GM19193 (cell line): ENCODE results near the gene CCDC171.

ENCODE experiments used
- POLR2A ChIP-seq: IDR thresholded peaks from 4 replicates; pipeline ENCODE4 v1.6.1; 2011; ENCODE audit not compliant: insufficient read depth, insufficient read length; ENCODE audit errors: extremely low read depth

The CCDC171 gene

DNA sequence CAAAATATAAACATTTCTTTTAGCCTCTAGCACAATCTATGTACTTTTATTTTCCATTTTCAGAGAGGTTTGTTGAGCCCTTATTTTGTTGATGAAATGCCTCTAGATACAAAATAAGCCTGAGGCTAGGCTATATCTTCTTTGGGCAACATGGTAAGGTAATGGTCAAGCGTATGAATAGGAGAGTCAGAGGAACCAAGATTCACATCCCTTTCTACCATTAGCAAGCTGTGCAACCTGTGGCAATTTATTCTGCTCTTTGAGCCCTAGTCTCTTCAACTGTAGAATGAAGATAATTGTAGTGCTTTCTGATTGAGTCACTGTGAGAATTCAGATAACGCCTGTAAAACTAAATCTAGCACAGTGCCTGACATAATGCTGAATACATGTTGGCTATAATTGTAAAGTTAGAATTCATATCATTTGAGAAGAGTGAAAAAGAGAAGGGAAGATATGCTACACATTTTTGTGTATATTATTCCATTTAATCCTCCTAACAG is 412.5 kb downstream of the CCDC171 start:
- no peak for TF ChIP-seq POLR2A

DNA sequence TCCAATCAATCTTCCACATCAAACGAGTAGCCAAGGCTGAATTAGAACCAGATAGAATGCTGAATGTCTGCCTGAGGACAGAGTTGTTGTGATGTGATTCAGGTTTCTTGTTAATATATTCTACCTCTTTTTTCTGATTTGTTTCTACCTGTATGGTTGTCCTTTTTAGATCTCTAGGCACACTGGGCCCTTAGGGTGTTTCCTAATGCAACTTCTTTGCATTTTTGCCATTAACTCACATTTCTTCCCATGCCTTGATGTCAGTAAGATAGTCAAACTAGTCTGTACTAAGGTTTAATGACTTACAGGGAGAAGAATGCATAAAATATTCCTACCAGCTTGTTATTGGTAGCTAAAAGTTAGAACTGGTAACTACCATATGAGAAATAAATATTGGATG is 413.6 kb downstream of the CCDC171 start:
- no peak for TF ChIP-seq POLR2A

DNA sequence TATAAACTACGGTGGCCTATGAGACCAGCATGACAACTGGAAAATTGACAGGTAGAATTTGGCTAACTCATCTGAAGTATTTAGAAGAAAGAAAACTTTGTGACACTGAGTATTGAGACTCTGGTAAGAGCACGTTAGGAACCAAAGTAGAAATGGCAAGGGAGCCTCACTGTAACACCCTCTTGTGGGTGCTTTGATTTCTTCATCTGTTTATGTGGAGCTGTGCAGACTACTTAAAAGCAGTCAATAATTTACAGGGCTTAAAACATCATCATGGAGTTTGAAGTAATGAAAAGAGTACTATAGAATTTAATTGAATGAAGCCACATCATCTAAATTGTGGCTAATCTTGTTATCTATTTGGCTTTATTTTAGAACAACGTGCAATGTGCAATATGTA is 414.2 kb downstream of the CCDC171 start:
- no peak for TF ChIP-seq POLR2A

DNA sequence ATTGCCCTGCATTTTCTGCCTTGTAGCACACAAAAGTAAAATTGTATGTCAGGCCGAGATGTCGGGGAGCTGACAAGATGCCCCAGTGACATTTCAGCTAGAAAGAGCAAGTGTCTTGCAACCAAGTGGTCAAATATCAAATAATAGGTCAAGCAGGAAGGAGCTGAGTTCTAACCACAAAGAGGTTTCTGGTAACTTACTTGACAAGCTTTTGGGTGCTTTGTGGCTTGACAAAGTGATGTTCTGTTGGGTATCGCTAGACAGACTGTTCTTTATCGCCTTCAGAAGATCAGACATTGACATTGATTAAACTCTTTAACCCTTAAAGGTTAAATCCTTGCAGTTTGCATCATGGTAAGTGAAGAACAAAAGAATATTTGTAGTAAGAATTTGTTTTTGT is 419.9 kb downstream of the CCDC171 start:
- TF ChIP-seq POLR2A, result no peak

DNA sequence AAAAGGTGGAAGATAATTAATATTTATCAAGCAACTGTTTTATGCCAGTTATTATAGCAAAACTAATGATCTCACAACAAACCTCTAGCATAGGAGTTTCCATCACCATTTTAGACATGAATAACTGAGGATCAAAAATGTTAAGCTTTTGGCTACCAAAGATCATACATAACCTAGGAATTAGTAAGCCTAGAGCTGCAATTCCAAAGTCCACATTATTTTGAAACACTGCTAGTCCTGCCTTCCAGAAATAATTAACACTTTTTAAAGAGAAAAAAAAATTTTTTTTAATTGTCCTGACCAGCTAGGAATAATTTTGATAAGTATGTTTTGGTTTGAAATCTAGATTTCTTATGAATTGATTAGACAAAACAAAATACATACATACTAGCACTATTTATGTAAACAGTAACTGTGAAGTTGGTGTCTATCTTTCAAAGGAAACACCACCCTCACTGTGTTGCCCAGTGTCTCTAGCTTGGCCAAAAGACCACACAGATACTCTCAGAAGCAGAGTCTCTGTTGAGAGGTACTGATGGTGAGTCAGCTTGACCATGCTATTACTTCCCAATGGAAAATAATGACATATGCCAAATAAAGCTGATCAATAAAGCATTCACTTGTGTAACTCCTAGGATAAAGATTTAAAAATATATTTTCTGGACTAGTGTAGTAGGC is 422.4 kb downstream of the CCDC171 start:
- no peak for TF ChIP-seq POLR2A

DNA sequence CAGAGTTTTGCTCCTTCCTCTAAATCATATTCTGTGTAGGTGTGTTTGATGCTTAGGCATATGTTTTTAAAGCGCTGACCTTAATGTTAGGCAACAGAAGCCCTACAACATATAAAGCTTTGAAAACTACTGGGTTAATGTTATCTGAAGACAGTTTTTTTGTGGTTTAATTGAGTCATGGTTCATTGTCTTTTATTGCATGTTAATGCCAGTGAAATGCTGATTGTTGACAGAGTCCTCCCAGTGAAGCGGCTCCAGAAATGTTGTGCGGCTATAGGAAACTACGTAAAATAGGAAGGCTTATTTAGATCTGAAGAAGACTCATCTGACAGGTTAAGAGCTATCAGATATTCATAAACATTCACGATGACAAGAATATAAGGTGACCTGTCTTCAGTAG is 424.6 kb downstream of the CCDC171 start:
- no peak for TF ChIP-seq POLR2A

DNA sequence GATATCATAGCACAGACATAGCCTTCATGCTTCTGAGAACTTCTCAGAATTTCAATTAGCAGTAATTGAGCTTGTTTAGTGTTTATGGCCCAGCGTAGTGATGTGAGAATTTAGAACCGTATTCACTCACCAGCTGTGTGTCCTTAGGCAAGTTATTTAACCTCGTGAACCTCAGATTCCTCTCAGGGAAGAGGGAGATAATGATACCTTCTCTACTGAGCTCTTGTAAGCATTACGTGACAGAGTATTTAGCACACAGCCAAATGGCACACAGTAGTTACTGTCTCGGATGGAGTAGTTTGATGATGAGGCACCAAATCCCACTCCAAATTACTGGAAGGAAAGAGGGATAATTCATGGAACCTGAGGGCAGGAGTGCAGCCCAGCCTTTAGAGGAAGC is 429.3 kb downstream of the CCDC171 start:
- TF ChIP-seq POLR2A, result no peak

DNA sequence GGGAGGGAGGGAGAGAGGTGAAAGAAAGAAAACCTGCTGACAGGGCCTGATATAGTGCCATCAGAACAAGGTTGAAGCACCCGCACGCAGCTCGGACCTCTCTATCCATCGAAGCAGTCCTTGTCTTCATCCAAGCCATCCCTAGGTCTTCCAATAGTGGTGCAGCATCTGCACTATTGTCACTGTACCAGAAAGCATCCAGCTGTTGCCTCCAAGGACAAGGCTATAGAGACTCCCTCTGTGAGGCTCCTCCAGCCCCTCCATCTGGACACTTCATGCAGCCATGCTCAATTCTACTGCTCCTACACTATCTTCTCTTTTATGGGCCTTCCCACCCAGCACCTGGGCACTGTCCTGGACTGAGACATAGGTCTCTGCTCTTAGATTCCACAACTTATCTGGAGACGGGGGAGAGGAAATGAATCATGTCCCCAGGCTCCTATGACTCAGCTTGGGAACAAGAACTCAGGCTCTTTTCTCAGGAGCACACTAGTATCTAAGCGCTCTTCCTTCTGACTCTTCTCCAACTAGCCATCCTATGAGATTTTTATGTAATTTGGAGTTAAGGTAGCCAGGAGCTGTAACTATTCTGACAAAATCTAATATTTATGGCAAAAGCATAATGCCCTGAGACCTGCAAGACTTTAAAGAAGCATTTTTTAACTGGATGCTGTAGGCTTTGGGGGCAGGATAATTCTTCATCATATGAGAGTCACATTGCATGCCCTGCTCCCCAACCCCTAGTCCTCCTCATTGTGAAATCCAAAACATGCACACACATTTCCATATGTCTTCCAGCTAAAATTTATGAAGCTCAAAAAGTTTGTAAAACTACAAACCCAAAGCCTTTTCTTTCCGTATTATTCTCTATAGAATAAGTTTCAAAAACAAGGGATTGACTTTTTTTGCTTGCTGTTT is 446.8 kb downstream of the CCDC171 start:
- no peak for TF ChIP-seq POLR2A

DNA sequence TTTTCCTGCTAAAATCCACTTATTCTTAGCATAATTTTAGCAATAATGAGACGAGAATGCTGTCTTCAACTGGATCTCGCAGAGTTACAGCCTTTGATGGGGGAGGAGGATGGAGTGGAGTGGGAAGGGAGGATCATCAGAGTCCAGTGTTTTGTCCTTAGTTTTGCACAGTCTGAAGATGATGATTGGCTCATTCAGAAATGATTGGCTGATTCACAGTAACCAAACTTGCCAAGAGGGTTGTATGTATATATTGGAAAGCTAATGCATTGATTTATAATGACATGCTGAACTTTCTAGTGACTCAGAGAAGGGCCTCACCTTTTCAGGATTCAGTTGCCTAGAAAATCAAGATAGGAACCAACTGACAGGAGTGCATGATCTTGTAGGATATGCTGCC is 448.0 kb downstream of the CCDC171 start:
- TF ChIP-seq POLR2A, result no peak

DNA sequence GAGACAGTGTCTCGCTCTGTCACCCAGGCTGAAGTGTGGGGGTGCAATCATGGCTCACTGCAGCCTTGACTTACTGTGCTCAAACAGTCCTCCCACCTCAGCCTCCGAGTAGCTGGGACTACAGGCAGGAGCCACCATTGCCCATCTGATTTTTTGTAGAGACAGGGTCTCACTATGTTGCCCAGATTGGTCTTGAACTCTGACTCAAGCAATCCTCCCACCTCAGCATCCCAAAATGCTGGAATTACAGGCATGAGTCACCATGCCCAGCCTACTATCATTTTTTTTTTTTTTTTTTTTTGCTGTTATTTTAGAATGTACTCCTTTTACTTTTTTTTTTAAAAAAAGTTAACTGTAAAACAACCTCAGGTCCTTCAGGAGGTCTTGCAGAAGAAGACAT is 449.0 kb downstream of the CCDC171 start:
- TF ChIP-seq POLR2A, result no peak

DNA sequence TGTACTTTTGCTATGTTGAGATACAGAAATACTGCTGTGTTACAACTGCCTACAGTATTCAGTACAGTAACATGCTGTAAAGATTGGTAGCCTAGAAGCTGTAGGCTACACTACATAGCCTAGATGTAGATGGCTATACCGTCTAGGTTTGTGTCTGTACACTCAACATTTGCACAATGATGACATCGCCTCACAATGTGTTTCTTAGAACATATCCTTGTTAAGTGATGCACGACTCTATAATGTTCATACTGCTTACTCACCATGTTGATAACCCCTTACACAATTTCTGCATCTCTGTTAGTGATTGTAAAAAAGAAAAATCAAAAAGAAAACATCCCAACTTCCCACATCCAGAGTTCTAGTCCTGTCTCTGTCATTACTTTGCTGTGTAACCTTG is 450.0 kb downstream of the CCDC171 start:
- no peak for TF ChIP-seq POLR2A

DNA sequence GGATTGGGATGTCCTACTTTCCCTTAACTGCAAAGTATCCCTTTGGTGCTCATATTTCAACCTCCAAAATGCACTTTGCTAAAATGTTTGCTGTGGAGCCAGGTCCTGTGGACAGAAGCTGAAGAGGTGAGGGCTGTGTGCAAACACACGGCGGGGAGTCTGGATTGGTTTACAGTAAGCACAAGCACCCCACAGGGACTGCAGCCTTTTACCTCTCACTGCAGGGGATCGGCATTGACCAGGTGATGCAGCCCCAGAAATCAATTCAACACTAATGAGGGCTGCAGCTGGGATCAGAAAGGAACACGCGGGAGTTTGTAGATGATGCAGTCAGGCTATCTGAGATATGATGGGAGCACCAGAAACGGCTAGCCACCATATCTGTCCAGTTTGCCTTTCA is 450.9 kb downstream of the CCDC171 start:
- no peak for TF ChIP-seq POLR2A

DNA sequence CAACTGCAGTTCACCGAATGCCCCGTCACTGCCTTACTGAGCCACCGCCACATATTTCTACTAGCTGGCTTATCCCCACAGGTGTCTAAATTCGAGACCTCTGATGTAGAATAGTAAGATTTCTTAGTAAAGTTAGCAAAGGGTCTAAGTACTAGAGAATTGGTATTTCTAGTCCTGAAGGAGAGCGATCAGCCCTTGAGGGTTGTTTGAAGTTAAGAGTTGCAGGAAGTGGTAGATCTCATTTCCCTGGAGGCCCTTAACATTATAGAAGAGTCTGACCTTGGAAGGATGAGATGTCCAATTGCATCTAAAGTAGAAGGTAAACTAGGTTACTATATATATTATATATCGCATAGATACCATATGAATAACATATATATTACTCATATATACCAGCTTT is 451.8 kb downstream of the CCDC171 start:
- no peak for TF ChIP-seq POLR2A

DNA sequence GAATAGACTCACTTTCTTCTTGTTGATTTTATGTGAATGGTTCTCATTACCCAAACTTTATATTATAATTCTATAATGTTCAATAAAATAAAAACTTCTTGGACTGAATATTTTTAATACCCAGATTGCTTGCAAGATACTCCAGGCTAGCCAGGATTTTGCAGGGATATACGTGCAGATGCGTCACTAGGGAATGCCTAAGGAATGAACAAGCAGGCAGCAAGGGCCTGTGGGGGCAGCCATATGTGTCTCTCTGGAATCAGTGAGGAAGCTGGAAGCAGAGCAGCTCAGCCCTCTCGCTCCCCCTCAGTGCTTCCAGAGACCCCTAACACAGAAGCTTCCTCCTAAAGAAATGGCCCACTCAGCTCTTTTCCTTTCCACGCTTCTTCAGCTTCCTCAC is 457.4 kb downstream of the CCDC171 start:
- no peak for TF ChIP-seq POLR2A

DNA sequence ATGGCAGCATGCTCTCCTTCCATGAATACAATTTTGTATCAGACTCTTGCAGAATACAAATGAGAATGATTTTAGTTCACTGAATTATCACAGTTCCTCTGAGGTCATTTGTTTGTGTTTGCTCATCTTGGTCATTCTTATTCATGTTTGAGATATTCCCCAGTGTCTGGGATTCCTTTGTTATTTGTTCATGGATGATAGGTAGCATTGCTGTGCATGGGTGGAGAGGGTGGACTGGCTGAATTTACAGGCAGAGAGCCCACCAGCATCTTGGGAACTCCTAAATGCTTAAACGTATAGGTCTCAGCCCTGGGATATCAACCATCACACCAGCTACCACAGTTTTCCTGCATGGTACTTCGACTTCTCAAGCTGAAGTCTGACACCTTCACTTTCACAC is 459.8 kb downstream of the CCDC171 start:
- TF ChIP-seq POLR2A, result no peak

DNA sequence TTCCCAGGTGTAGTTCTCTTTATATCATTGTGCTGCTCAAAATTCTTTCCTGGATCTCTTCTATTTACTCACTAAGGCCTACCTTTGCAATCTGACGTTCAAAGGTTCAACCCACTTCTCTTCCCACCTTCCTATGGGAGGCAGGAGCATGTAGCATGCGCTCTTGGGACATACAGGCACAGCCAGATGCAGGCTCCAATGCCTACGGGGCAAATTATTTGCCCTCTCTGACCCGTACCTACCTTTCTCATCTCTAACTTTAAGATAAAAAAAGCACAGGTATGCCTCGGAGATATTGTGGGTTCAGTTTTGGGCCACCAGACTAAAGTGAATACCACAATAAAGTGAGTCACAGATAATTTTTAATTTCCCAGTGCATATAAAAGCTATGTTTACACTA is 460.5 kb downstream of the CCDC171 start:
- no peak for TF ChIP-seq POLR2A
